HEK293 (cell line): ENCODE results near the gene ARHGAP28.

ENCODE experiments used
- CTCF ChIA-PET: fragments of 350-600 bp; formaldehyde crosslinking; extraction: SDS; loops from one replicate; lab custom pipeline; 2021; ENCODE audit warnings: antibody characterized with exemption; lab: Yijun Ruan, JAX
- POLR2A ChIA-PET: fragments of 300-600 bp; formaldehyde crosslinking; extraction: SDS; loops from one replicate; lab custom pipeline; 2020; ENCODE audit warnings: antibody characterized with exemption, inconsistent platforms; lab: Yijun Ruan, JAX
- H3K27ac ChIP-seq: fragments of 200-500 bp; sonication (Bioruptor generic); 2 replicates; pipeline ENCODE4 v1.5.1; 2014; ENCODE audit warnings: low read depth, low read length, control low read depth, inconsistent platforms; ENCODE audit errors: extremely low read depth
- H3K36me3 ChIP-seq, 2 experiments: fragments of 200-500 bp in 1 of 2; sonication (Bioruptor generic) in 1 of 2; 1 replicate in 1 of 2; 2 replicates in 1 of 2; pipeline ENCODE4 v1.5.1; 2014 to 2017; ENCODE audit warnings: inconsistent platforms in 2 of 2, low read length in 2 of 2; ENCODE audit not compliant: control insufficient read depth in 2 of 2, insufficient read depth in 1 of 2
- H3K4me1 ChIP-seq: fragments of 200-500 bp; sonication (Bioruptor generic); 2 replicates; pipeline ENCODE4 v1.5.1; 2014; ENCODE audit warnings: mild to moderate bottlenecking, low read length, inconsistent platforms; ENCODE audit not compliant: control insufficient read depth, insufficient read depth
- H3K4me3 ChIP-seq: 2 replicates; pipeline ENCODE4 v1.5.1; 2011; ENCODE audit warnings: low read depth, mild to moderate bottlenecking, control low read depth, low read length, moderate library complexity
- H3K9me3 ChIP-seq: fragments of 200-500 bp; sonication (Bioruptor generic); 2 replicates; pipeline ENCODE4 v1.5.1; 2014; ENCODE audit warnings: low read depth, low read length, inconsistent platforms; ENCODE audit not compliant: control insufficient read depth, insufficient read depth
- CTCF ChIP-seq: fragments of 450-650 bp; formaldehyde crosslinking; IDR thresholded peaks from 2 replicates; pipeline ENCODE4 v1.5.1; 2016; ENCODE audit warnings: missing biosample characterization, missing genetic modification characterization
- GLI4 ChIP-seq: fragments of 450-650 bp; formaldehyde crosslinking; IDR thresholded peaks from 2 replicates; pipeline ENCODE4 v1.5.1; 2016; ENCODE audit warnings: missing biosample characterization, missing genetic modification characterization
- HOXD13 ChIP-seq: sonication (generic); formaldehyde crosslinking; IDR thresholded peaks from 2 replicates; pipeline ENCODE4 v1.8.0; 2022; ENCODE audit warnings: missing genetic modification reagents, borderline replicate concordance
- INSM2 ChIP-seq: fragments of 450-650 bp; formaldehyde crosslinking; IDR thresholded peaks from 2 replicates; pipeline ENCODE4 v1.5.1; 2016; ENCODE audit warnings: missing biosample characterization, missing genetic modification characterization
- REPIN1 ChIP-seq: fragments of 450-650 bp; formaldehyde crosslinking; IDR thresholded peaks from 2 replicates; pipeline ENCODE4 v1.5.1; 2017; ENCODE audit warnings: missing biosample characterization, missing genetic modification characterization, low read depth
- SCRT2 ChIP-seq: fragments of 450-650 bp; formaldehyde crosslinking; IDR thresholded peaks from 2 replicates; pipeline ENCODE4 v1.5.1; 2016; ENCODE audit warnings: missing biosample characterization, missing genetic modification characterization
- SP3 ChIP-seq: fragments of 450-650 bp; formaldehyde crosslinking; IDR thresholded peaks from 2 replicates; pipeline ENCODE4 v1.5.1; 2016; ENCODE audit warnings: missing biosample characterization, missing genetic modification characterization
- TRIM28 ChIP-seq: IDR thresholded peaks from 2 replicates; pipeline ENCODE4 v1.6.1; 2011; ENCODE audit warnings: low read length, control low read depth, borderline replicate concordance
- ZBTB49 ChIP-seq: fragments of 450-650 bp; formaldehyde crosslinking; IDR thresholded peaks from 2 replicates; pipeline ENCODE4 v1.5.1; 2016; ENCODE audit warnings: missing biosample characterization, missing genetic modification characterization, low read depth
- ZIC2 ChIP-seq: fragments of 450-650 bp; formaldehyde crosslinking; IDR thresholded peaks from 2 replicates; pipeline ENCODE4 v1.5.1; 2016; ENCODE audit warnings: missing biosample characterization, missing genetic modification characterization
- ZNF146 ChIP-seq: fragments of 450-650 bp; formaldehyde crosslinking; IDR thresholded peaks from 2 replicates; pipeline ENCODE4 v1.5.1; 2016; ENCODE audit warnings: missing biosample characterization, missing genetic modification characterization
- ZNF16 ChIP-seq: fragments of 450-650 bp; formaldehyde crosslinking; IDR thresholded peaks from 2 replicates; pipeline ENCODE4 v1.5.1; 2016; ENCODE audit warnings: low read depth, missing biosample characterization, missing genetic modification characterization
- ZNF184 ChIP-seq: fragments of 450-650 bp; IDR thresholded peaks from 2 replicates; pipeline ENCODE4 v1.5.1; 2018; ENCODE audit warnings: missing biosample characterization, mild to moderate bottlenecking, missing genetic modification characterization
- ZNF211 ChIP-seq: fragments of 450-650 bp; formaldehyde crosslinking; IDR thresholded peaks from 2 replicates; pipeline ENCODE4 v1.5.1; 2016; ENCODE audit warnings: low read depth, missing biosample characterization, missing genetic modification characterization
- ZNF24 ChIP-seq: fragments of 450-650 bp; formaldehyde crosslinking; IDR thresholded peaks from 2 replicates; pipeline ENCODE4 v1.5.1; 2016; ENCODE audit warnings: missing biosample characterization, missing genetic modification characterization
- ZNF280D ChIP-seq: fragments of 450-650 bp; formaldehyde crosslinking; IDR thresholded peaks from 2 replicates; pipeline ENCODE4 v1.5.1; 2016; ENCODE audit warnings: missing biosample characterization, missing genetic modification characterization
- ZNF302 ChIP-seq: fragments of 450-650 bp; formaldehyde crosslinking; IDR thresholded peaks from 2 replicates; pipeline ENCODE4 v1.5.1; 2016; ENCODE audit warnings: missing biosample characterization, missing genetic modification characterization, low read depth
- ZNF398 ChIP-seq: fragments of 450-650 bp; formaldehyde crosslinking; IDR thresholded peaks from 2 replicates; pipeline ENCODE4 v1.5.1; 2017; ENCODE audit warnings: missing biosample characterization, missing genetic modification characterization
- ZNF610 ChIP-seq: fragments of 450-650 bp; formaldehyde crosslinking; IDR thresholded peaks from 2 replicates; pipeline ENCODE4 v1.5.1; 2016; ENCODE audit warnings: missing biosample characterization, missing genetic modification characterization, borderline replicate concordance
- ZNF654 ChIP-seq: fragments of 450-650 bp; formaldehyde crosslinking; IDR thresholded peaks from 2 replicates; pipeline ENCODE4 v1.5.1; 2016; ENCODE audit warnings: low read depth, missing biosample characterization, missing genetic modification characterization
- ZNF843 ChIP-seq: fragments of 450-650 bp; formaldehyde crosslinking; IDR thresholded peaks from 2 replicates; pipeline ENCODE4 v1.5.1; 2016; ENCODE audit warnings: missing biosample characterization, missing genetic modification characterization
- TF ChIP-seq, protein P1 (sequence below): fragments of 450-650 bp; formaldehyde crosslinking; IDR thresholded peaks from 2 replicates; pipeline ENCODE4 v1.5.1; 2017; ENCODE audit warnings: missing biosample characterization, missing genetic modification characterization
- TF ChIP-seq, protein P2 (sequence below): fragments of 450-650 bp; formaldehyde crosslinking; IDR thresholded peaks from 2 replicates; pipeline ENCODE4 v1.5.1; 2016; ENCODE audit warnings: missing biosample characterization, missing genetic modification characterization

The ARHGAP28 gene

GRCh38 chr18:6941996-6942395 is 212.5 kb downstream of the ARHGAP28 start:
- H3K4me3 ChIP-seq, result no peak overlapping the region
- no peaks in the 10 kb centered on the region for H3K4me1 ChIP-seq
- TF ChIP-seq ZNF302 (no peak), HOXD13 (CRISPR knock-in tag) (no peak), ZNF654 (tag by site-specific recombination) (no peak)
- TF ChIP-seq, protein P1, sequence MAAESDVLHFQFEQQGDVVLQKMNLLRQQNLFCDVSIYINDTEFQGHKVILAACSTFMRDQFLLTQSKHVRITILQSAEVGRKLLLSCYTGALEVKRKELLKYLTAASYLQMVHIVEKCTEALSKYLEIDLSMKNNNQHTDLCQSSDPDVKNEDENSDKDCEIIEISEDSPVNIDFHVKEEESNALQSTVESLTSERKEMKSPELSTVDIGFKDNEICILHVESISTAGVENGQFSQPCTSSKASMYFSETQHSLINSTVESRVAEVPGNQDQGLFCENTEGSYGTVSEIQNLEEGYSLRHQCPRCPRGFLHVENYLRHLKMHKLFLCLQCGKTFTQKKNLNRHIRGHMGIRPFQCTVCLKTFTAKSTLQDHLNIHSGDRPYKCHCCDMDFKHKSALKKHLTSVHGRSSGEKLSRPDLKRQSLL (tag by site-specific recombination), result no peak
- H3K27ac ChIP-seq, result no peak overlapping the region
- no peaks in the 10 kb centered on the region for H3K9me3 ChIP-seq
- CTCF ChIA-PET, result interaction anchor here (0.6 to 2.9 kb wide), 4 partner anchors 21 to 259 kb away, joined by 3 to 14 read pairs (median 8); no protein-coding TSS in a partner anchor
- peaks cover 0 to 4% of the 10 kb centered on the region in 2 experiments; a peak in 1 of 3 replicates for H3K36me3 ChIP-seq
- POLR2A ChIA-PET, result no interaction called here

DNA sequence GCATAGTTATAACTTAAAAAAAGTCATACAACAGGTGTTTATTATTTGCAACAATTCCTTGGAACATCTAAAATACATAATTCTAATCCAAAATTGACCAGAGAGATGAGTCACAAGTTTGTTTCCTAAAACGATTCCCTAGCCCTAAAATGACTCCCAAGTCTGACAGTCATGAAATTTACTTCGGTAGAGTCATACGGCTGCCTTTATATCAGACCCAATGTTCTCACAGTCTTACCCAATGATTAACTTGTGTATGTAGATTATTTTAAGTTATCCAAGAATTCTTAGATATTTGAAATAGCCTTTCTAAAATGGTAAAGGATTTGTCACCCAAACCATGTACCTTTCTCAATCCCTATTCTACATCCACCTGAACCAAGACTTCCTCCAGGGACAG is 213.2 kb downstream of the ARHGAP28 start:
- Histone ChIP-seq H3K4me3 (no peak overlapping the region), H3K9me3 (no peaks in the 10 kb centered on the region), H3K27ac (no peak overlapping the region), H3K4me1 (no peaks in the 10 kb centered on the region), H3K36me3 (peaks cover 0 to 4% of the 10 kb centered on the region in 2 experiments; a peak in 1 of 3 replicates)
- ChIA-PET CTCF (no interaction called here), POLR2A (no interaction called here)
- no peak for TF ChIP-seq TRIM28
- no peak for TF ChIP-seq SP3
- TF ChIP-seq ZBTB49, result no peak
- no peak for TF ChIP-seq ZNF184 (tag by site-specific recombination)
- no peak for TF ChIP-seq ZNF16
- no peak for TF ChIP-seq GLI4 (tag by site-specific recombination)
- TF ChIP-seq ZNF843, result no peak
- no peak for TF ChIP-seq REPIN1 (tag by site-specific recombination)
- TF ChIP-seq, protein P2, sequence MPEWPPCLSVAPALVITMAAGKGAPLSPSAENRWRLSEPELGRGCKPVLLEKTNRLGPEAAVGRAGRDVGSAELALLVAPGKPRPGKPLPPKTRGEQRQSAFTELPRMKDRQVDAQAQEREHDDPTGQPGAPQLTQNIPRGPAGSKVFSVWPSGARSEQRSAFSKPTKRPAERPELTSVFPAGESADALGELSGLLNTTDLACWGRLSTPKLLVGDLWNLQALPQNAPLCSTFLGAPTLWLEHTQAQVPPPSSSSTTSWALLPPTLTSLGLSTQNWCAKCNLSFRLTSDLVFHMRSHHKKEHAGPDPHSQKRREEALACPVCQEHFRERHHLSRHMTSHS (tag by site-specific recombination), result no peak
- no peak for TF ChIP-seq ZIC2 (tag by site-specific recombination)
- TF ChIP-seq ZNF211 (tag by site-specific recombination), result no peak
- TF ChIP-seq ZNF398, result no peak
- no peak for TF ChIP-seq ZNF146
- no peak for TF ChIP-seq ZNF280D (tag by site-specific recombination)
- no peak for TF ChIP-seq INSM2 (tag by site-specific recombination)
- TF ChIP-seq CTCF (tag by site-specific recombination), result no peak
- TF ChIP-seq SCRT2 (tag by site-specific recombination), result no peak
- TF ChIP-seq ZNF24 (tag by site-specific recombination), result no peak
- no peak for TF ChIP-seq ZNF610 (tag by site-specific recombination)
- TF ChIP-seq, all 188 proteins: peak for 0
